Fibroblast of lung (primary cell): ENCODE results near the gene APOC4. TPM values are rescaled to one million over a fixed set of nuclear protein-coding genes. Genes with fewer than 3 reads are reported as not detected.

Experiments used
- DNase-seq, 2 donors: peaks; one replicate each; pipeline versions ENCODE4 v3.0.0 to v3.0.0-alpha.2; 2010; ENCODE audit warnings: low read depth in 2 of 2
- H2AFZ ChIP-seq: 2 replicates; pipeline ENCODE4 v1.5.1; 2012; ENCODE audit warnings: low read length, control low read depth, inconsistent platforms
- H3K27ac ChIP-seq: 2 replicates; pipeline ENCODE4 v1.5.1; 2011; ENCODE audit warnings: low read length, control low read depth; ENCODE audit not compliant: insufficient read depth
- H3K27me3 ChIP-seq: 2 replicates; pipeline ENCODE4 v1.5.1; 2011; ENCODE audit warnings: mild to moderate bottlenecking, low read length; ENCODE audit not compliant: control insufficient read depth, insufficient read depth
- H3K36me3 ChIP-seq: 2 replicates; pipeline ENCODE4 v1.5.1; 2011; ENCODE audit warnings: low read length; ENCODE audit not compliant: control insufficient read depth, insufficient read depth
- H3K4me1 ChIP-seq: 2 replicates; pipeline ENCODE4 v1.5.1; 2011; ENCODE audit warnings: low read length; ENCODE audit not compliant: control insufficient read depth, insufficient read depth; ENCODE audit errors: extremely low read depth
- H3K4me2 ChIP-seq: 2 replicates; pipeline ENCODE4 v1.5.1; 2011; ENCODE audit warnings: low read length, control low read depth; ENCODE audit not compliant: insufficient read depth; ENCODE audit errors: extremely low read depth
- H3K4me3 ChIP-seq, 4 experiments: fragments of 200-600 bp in 1 of 4; sonication (generic) in 1 of 4; replicated peaks in 1 of 4; 2 replicates each; pipeline ENCODE4 v1.5.1; 2011 to 2016; ENCODE audit warnings: low read length in 4 of 4, low read depth in 3 of 4, mild to moderate bottlenecking in 3 of 4, control low read depth in 2 of 4, inconsistent platforms in 1 of 4, mixed read lengths in 1 of 4; ENCODE audit not compliant: insufficient read depth in 1 of 4; ENCODE audit errors: control extremely low read depth in 1 of 4
- H3K79me2 ChIP-seq: 2 replicates; pipeline ENCODE4 v1.5.1; 2012; ENCODE audit warnings: mild to moderate bottlenecking, low read length, inconsistent platforms; ENCODE audit not compliant: control insufficient read depth, insufficient read depth
- H3K9ac ChIP-seq: 2 replicates; pipeline ENCODE4 v1.5.1; 2011; ENCODE audit warnings: mild to moderate bottlenecking, low read length, control low read depth; ENCODE audit not compliant: insufficient read depth
- H3K9me3 ChIP-seq: 2 replicates; pipeline ENCODE4 v1.5.1; 2012; ENCODE audit warnings: low read depth, low read length; ENCODE audit not compliant: control insufficient read depth, insufficient read depth
- H4K20me1 ChIP-seq: 2 replicates; pipeline ENCODE4 v1.5.1; 2011; ENCODE audit warnings: low read length; ENCODE audit not compliant: control insufficient read depth, insufficient read depth; ENCODE audit errors: extremely low read depth
- CTCF ChIP-seq, 2 donors: IDR thresholded peaks in 1 of 2; conservative IDR thresholded peaks in 1 of 2; 1 replicate in 1 of 2; 2 replicates in 1 of 2; pipeline ENCODE4 v1.5.1; 2011 to 2012; ENCODE audit warnings: low read length in 2 of 2, control low read depth in 1 of 2, inconsistent platforms in 1 of 2, low read depth in 1 of 2, mild to moderate bottlenecking in 1 of 2
- EZH2 ChIP-seq: IDR thresholded peaks from 2 replicates; pipeline ENCODE4 v1.5.1; 2012; ENCODE audit warnings: low read length, control low read depth, mild to moderate bottlenecking; ENCODE audit errors: missing control alignments
- polyA plus RNA-seq, 2 donors: library from polyadenylated mRNA; depleted of rRNA in 1 of 2; stranded (reverse) in 1 of 2; unstranded in 1 of 2; fragments of >200 nt; gene quantifications; 2 replicates each; pipeline ENCODE4 v1.2.1, GENCODE V29; 2011 to 2012; ENCODE audit warnings: missing spikeins in 1 of 2
- total RNA-seq: library from RNA; depleted of rRNA; stranded (reverse); fragments of >200 nt; gene quantifications from 2 replicates; pipeline ENCODE4 v1.2.1, GENCODE V29; 2014

Gene APOC4
- total and polyA plus RNA-seq, 2 donors (not counting 1 experiment from before 2014, with no cell fraction given), result not detected

- Histone ChIP-seq H3K4me2 (no peak overlapping the region), H3K4me3 (no peak overlapping the region), H3K9ac (no peak overlapping the region), H3K79me2 (no peaks in the 10 kb centered on the region), H3K27ac (no peak overlapping the region), H3K36me3 (no peaks in the 10 kb centered on the region), H3K27me3 (no peaks in the 10 kb centered on the region), H3K9me3 (no peaks in the 10 kb centered on the region), H4K20me1 (no peaks in the 10 kb centered on the region), H2AFZ (no peak overlapping the region), H3K4me1 (no peaks in the 10 kb centered on the region)
- TF ChIP-seq CTCF (conservative IDR thresholded peaks at IDR 0.05 in 1 of 2, IDR thresholded peaks at IDR 0.05 in 1 of 2; ENCODE audit: low read depth in 1 of 2, low read length in 2 of 2), result no peak
- no peak for TF ChIP-seq EZH2
- no peak for DNase-seq
Measured at GRCh38 chr19:44948237-44948636, 6.2 kb downstream of the APOC4 start.

GRCh38 chr19:44948763-44949374 is 6.8 kb downstream of the APOC4 start:
- H3K36me3 ChIP-seq, result no peaks in the 10 kb centered on the region
- no peaks in the 10 kb centered on the region for H4K20me1 ChIP-seq
- no peak for DNase-seq
- no peak overlapping the region for H2AFZ ChIP-seq
- no peak overlapping the region for H3K4me3 ChIP-seq
- H3K27me3 ChIP-seq, result no peaks in the 10 kb centered on the region
- no peaks in the 10 kb centered on the region for H3K9me3 ChIP-seq
- no peak overlapping the region for H3K9ac ChIP-seq
- no peak overlapping the region for H3K4me2 ChIP-seq
- H3K4me1 ChIP-seq, result peaks cover 3% of the 10 kb centered on the region
- TF ChIP-seq CTCF (conservative IDR thresholded peaks at IDR 0.05 in 1 of 2, IDR thresholded peaks at IDR 0.05 in 1 of 2; ENCODE audit: low read depth in 1 of 2, low read length in 2 of 2) (no peak), EZH2 (no peak)
- H3K27ac ChIP-seq, result no peak overlapping the region
- H3K79me2 ChIP-seq, result peaks cover 3% of the 10 kb centered on the region

- H3K4me1 ChIP-seq, result peaks cover 3% of the 10 kb centered on the region
- no peaks in the 10 kb centered on the region for H3K27me3 ChIP-seq
- no peak overlapping the region for H2AFZ ChIP-seq
- DNase-seq, result no peak
- no peak for TF ChIP-seq CTCF (conservative IDR thresholded peaks at IDR 0.05 in 1 of 2, IDR thresholded peaks at IDR 0.05 in 1 of 2; ENCODE audit: low read depth in 1 of 2, low read length in 2 of 2)
- no peak for TF ChIP-seq EZH2
- peaks cover 3% of the 10 kb centered on the region for H3K79me2 ChIP-seq
- no peaks in the 10 kb centered on the region for H4K20me1 ChIP-seq
- no peak overlapping the region for H3K4me3 ChIP-seq
- H3K36me3 ChIP-seq, result no peaks in the 10 kb centered on the region
- H3K9me3 ChIP-seq, result no peaks in the 10 kb centered on the region
- no peak overlapping the region for H3K4me2 ChIP-seq
- H3K9ac ChIP-seq, result no peak overlapping the region
- no peak overlapping the region for H3K27ac ChIP-seq
Measured at GRCh38 chr19:44949550-44949949, 7.5 kb downstream of the APOC4 start.
